Measurements from ENCODE around the gene CES2. TPM values are rescaled to one million over a fixed set of nuclear protein-coding genes. Genes with fewer than 3 reads are reported as not detected.

Gene CES2
- total and polyA plus RNA-seq, 2 donors (not counting 1 experiment from before 2014, with no cell fraction given), result 23.5 to 47.8 TPM

DNA sequence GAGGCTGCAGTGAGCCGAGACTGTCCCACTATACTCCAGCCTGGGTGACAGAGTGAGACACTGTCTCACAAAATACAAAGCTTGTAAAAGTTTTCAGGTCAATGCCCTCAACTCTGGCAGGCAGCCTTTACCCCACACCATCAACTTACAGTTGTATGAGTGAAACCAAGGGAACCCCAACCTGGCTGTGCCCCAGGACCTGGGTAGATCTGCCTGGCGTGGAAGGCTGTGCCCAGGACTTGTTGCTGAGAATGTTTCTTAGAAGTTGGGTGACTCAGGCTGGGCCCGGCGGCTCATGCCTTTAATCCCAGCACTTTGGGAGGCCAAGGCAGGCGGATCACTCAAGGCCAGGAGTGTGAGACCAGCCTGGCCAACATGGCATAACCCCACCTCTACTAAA, 33.5 kb downstream of the CES2 start:
- Histone ChIP-seq H3K36me3 (replicated peaks in 1 of 2; ENCODE audit: control extremely low read depth in 1 of 2, control insufficient read depth in 1 of 2, extremely low read depth in 1 of 2, insufficient read depth in 2 of 2, low read length in 1 of 2) (no peaks in the 10 kb centered on the region), H3K4me2 (replicated peaks; ENCODE audit: low read depth, low read length, poor library complexity, severe bottlenecking) (no peak overlapping the region), H3K9ac (ENCODE audit: low read length) (no peak overlapping the region), H3K4me3 (ENCODE audit: control extremely low read depth in 1 of 5, extremely low read depth in 1 of 5, insufficient read depth in 1 of 5, low read depth in 2 of 5, low read length in 4 of 5) (no peak overlapping the region), H4K20me1 (ENCODE audit: control insufficient read depth, insufficient read depth, low read length, poor library complexity, severe bottlenecking) (no peaks in the 10 kb centered on the region), H3K27ac (ENCODE audit: low read length in 2 of 2) (no peak overlapping the region), H3K27me3 (replicated peaks in 1 of 4; ENCODE audit: control extremely low read depth in 1 of 4, control insufficient read depth in 3 of 4, insufficient read depth in 4 of 4, low read length in 3 of 4) (peaks cover 0 to 2% (median 0%) of the 10 kb centered on the region in 4 experiments), H3K4me1 (ENCODE audit: control insufficient read depth in 2 of 2, insufficient read depth in 2 of 2, low read length in 2 of 2) (no peaks in the 10 kb centered on the region), H2AFZ (ENCODE audit: insufficient read depth, low read depth, low read length, poor library complexity, severe bottlenecking) (no peak overlapping the region), H3K9me3 (ENCODE audit: control extremely low read depth in 1 of 3, control insufficient read depth in 2 of 3, insufficient read depth in 1 of 3, low read length in 2 of 3) (no peaks in the 10 kb centered on the region), H3K79me2 (ENCODE audit: control insufficient read depth, insufficient read depth, low read length) (no peaks in the 10 kb centered on the region)
- Mint-ChIP-seq H3K27ac (no peak overlapping the region), H3K4me3 (no peak overlapping the region), H3K27me3 (no peaks in the 10 kb centered on the region), H3K4me1 (no peaks in the 10 kb centered on the region), H3K9me3 (ENCODE audit: insufficient read depth) (no peaks in the 10 kb centered on the region)
- intact Hi-C loops (cut with micrococcal nuclease), result no loop called here
- TF ChIP-seq CTCF (IDR thresholded peaks at IDR 0.05) (no peak), EZH2 (IDR thresholded peaks at IDR 0.05; ENCODE audit: borderline replicate concordance, insufficient read depth, low read depth, low read length, poor library complexity, severe bottlenecking) (no peak)
- no peak for ATAC-seq (ENCODE audit: low read depth)
- CTCF ChIA-PET, result interaction anchor here (0.6 to 0.9 kb wide), 2 partner anchors 13 to 186 kb away, joined by 3 read pairs; no protein-coding TSS in a partner anchor
- WGBS (ENCODE audit: insufficient coverage), result 100% methylated on average over 4 of the region's 5 CpGs
- POLR2A ChIA-PET, result no interaction called here
- no peak for DNase-seq

- no peak overlapping the region for H2AFZ ChIP-seq (ENCODE audit: insufficient read depth, low read depth, low read length, poor library complexity, severe bottlenecking)
- no peak overlapping the region for H3K4me3 Mint-ChIP-seq
- no peaks in the 10 kb centered on the region for H3K9me3 Mint-ChIP-seq (ENCODE audit: insufficient read depth)
- ATAC-seq (ENCODE audit: low read depth), result no peak
- ChIA-PET CTCF (interaction anchor here (0.8 to 2.4 kb wide), 2 partner anchors 10 to 184 kb away, joined by 3 to 8 read pairs; partner anchors contain the start of gene CES3), POLR2A (no interaction called here)
- H3K9me3 ChIP-seq (ENCODE audit: control extremely low read depth in 1 of 3, control insufficient read depth in 2 of 3, insufficient read depth in 1 of 3, low read length in 2 of 3), result no peaks in the 10 kb centered on the region
- H3K79me2 ChIP-seq (ENCODE audit: control insufficient read depth, insufficient read depth, low read length), result no peaks in the 10 kb centered on the region
- H3K4me2 ChIP-seq (replicated peaks; ENCODE audit: low read depth, low read length, poor library complexity, severe bottlenecking), result no peak overlapping the region
- H3K9ac ChIP-seq (ENCODE audit: low read length), result no peak overlapping the region
- H3K27me3 ChIP-seq (replicated peaks in 1 of 4; ENCODE audit: control extremely low read depth in 1 of 4, control insufficient read depth in 3 of 4, insufficient read depth in 4 of 4, low read length in 3 of 4), result peaks cover 0 to 5% (median 0%) of the 10 kb centered on the region in 4 experiments
- intact Hi-C loops (cut with micrococcal nuclease), result no loop called here
- DNase-seq, result no peak
- no peaks in the 10 kb centered on the region for H3K4me1 ChIP-seq (ENCODE audit: control insufficient read depth in 2 of 2, insufficient read depth in 2 of 2, low read length in 2 of 2)
- TF ChIP-seq CTCF (IDR thresholded peaks at IDR 0.05) (no peak), EZH2 (IDR thresholded peaks at IDR 0.05; ENCODE audit: borderline replicate concordance, insufficient read depth, low read depth, low read length, poor library complexity, severe bottlenecking) (no peak)
- no peaks in the 10 kb centered on the region for H3K4me1 Mint-ChIP-seq
- no peak overlapping the region for H3K27ac ChIP-seq (ENCODE audit: low read length in 2 of 2)
- peaks cover 9% of the 10 kb centered on the region for H3K27me3 Mint-ChIP-seq
- H3K36me3 ChIP-seq (replicated peaks in 1 of 2; ENCODE audit: control extremely low read depth in 1 of 2, control insufficient read depth in 1 of 2, extremely low read depth in 1 of 2, insufficient read depth in 2 of 2, low read length in 1 of 2), result no peaks in the 10 kb centered on the region
- H3K27ac Mint-ChIP-seq, result no peak overlapping the region
- WGBS (ENCODE audit: insufficient coverage), result 88% methylated on average over 10 of the region's 10 CpGs
- H3K4me3 ChIP-seq (ENCODE audit: control extremely low read depth in 1 of 5, extremely low read depth in 1 of 5, insufficient read depth in 1 of 5, low read depth in 2 of 5, low read length in 4 of 5), result no peak overlapping the region
- H4K20me1 ChIP-seq (ENCODE audit: control insufficient read depth, insufficient read depth, low read length, poor library complexity, severe bottlenecking), result no peaks in the 10 kb centered on the region
Measured at GRCh38 chr16:66970775-66971720, 35.7 kb downstream of the CES2 start.

All from B cell (primary cell).